ENCODE results near the gene KHNYN.
"Not testable (repeated sequence)": the region's sequence is repeated elsewhere in the genome, so short reads cannot be mapped to it uniquely, and the experiment has no call there.

KHNYN gene

DNA sequence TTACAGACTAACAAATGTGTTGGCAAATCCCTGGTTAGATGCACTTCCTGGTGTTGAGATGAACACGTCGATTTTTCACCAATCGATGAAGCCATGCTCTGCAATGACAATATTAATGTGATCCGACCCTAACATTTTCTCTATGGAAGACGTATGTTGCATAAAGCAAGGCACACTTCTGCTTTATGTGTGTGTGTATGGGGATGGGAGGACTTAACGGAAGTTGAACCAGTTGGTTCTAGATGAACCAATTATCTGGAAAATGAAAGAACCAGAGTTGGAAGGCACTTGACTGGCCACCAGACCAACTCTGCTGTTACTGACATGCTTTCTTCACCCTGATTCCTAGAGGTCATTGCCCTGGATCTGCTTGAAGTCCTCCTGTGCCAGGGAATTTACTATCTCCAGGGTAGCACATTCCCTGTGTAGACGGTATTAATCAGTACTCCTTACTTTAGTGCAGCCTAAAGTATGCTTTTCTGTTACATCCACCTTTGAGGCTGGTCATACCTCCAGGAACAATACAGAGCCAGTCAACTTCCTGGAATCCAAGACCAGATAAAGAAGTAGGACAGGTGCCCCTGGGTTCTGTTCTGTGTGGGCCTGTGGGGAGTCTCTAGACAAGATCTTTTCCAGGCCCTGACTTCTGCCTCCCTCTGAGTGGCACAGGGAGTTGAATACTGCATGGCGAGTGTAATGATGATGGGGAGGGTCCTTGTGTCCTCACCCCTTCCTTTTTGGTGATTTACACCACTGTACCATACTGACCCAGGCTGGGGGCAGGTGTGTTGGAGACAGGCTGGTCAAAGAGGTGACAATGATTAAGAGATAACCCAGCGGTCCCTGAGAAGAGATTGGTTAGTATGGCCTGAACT is 8.7 kb downstream of the KHNYN start:
- no peak for DNase-seq (ENCODE audit: low read depth)

GRCh38 chr14:24439257-24439656 is 9.5 kb downstream of the KHNYN start:
- DNase-seq (ENCODE audit: low read depth), result no peak

DNA sequence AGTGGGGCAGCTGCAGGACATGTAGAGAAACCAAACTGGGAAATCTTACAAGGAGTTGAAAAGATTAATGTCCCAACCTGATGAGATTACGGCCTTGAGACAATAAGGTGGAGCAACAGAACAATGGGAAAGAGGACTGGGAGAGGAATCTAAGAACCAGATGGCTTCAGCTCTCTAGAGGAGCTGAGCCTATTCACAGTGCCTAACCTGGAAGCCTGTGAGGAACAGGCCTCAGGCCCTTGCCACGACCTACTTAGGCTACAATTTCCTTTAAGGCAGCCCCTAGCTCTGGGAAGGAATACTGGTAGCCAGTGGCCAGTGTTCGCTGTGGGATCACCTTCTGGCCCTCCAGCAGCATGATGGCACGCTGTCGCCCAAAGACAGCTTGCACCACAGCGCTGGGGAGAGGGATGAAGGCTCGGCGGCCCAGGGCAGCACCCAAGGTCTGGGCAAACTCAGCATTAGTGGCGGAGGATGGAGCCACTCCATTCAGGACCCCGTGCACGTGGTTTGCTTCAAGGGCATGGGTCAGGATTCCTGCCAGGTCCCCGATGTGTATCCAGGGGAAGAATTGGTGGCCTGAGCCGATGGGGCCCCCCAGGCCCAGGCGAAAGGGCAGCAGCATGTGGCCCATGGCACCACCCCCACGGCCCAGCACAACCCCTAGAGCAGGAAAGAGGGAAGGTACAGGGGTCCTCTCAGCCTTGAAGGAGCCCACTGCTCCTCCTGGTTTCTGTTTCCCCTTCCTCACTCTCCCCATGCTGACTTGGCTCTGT is 10.3 kb downstream of the KHNYN start:
- no peak for DNase-seq (ENCODE audit: low read depth)

- DNase-seq (ENCODE audit: low read depth), result no peak
Measured at GRCh38 chr14:24440606-24441399, 11.0 kb downstream of the KHNYN start.

GRCh38 chr14:24441485-24441884 is 11.7 kb downstream of the KHNYN start:
- no peak for DNase-seq (ENCODE audit: low read depth)

- no peak for DNase-seq (ENCODE audit: low read depth)
Measured at GRCh38 chr14:24441904-24442239, 12.1 kb downstream of the KHNYN start.

- DNase-seq (ENCODE audit: low read depth), result peak; percentile 91
Measured at GRCh38 chr14:24442240-24443052, 12.7 kb downstream of the KHNYN start, which contains the start of gene SDR39U1. TSS of gene SDR39U1 (minus strand) at chr14:24442776. CDS start at chr14:24442769, 7 bp downstream.

DNA sequence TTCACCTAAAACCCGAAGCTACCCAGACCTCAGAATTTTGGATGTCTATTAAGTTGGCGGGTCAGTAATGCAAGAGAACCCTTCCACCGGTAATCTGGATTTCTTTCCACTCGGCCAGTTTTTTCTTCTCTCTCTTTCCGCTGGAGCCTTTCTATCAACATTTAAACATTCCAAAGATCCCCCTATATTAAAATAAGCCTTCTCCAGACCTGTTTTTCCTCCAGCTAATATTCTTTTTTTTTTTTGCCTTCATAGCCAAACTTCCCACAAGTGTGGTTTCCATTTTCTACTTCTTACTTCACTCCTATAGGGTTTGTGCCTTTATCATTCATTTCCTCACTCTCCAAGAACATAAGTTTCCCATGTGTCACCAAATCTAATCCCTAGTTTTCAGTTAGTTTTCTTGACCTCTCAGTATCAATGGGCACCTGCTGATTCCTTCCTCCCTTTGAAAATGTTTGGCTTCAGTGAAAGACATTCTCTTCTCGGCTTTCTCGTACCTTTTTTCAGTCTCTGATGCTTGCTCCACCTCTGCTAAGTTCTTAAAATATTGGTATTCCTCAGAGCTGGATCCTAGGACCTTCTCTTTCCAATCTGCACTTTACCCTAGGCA is 13.4 kb downstream of the KHNYN start:
- no peak for DNase-seq (ENCODE audit: low read depth)

GRCh38 chr14:24450828-24451227 is 21.1 kb downstream of the KHNYN start:
- DNase-seq (ENCODE audit: low read depth), result not testable (repeated sequence)

- no peak for DNase-seq (ENCODE audit: low read depth)
Measured at GRCh38 chr14:24456980-24457379, 27.2 kb downstream of the KHNYN start.

GRCh38 chr14:24458736-24459135 is 29.0 kb downstream of the KHNYN start:
- DNase-seq (ENCODE audit: low read depth), result no peak

DNA sequence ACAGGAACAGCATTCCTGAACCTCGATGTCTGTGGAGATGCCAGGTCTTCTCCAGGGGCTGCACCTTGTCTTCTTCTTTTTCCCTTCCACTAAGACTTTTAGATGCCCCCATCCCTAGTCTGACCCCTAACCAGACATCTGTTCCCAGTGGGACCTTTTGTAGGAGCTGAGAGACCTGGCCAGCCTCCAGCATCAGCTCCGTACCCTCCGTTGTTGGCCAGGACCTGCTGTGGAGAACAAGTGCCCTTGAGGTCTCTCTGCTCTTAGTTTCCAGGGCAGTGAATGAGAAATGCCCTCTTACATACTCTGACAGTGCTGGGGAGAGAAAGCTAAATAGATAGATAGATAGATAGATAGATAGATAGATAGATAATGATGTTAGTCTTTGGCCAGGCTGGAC is 29.6 kb downstream of the KHNYN start:
- no peak for DNase-seq (ENCODE audit: low read depth)

DNA sequence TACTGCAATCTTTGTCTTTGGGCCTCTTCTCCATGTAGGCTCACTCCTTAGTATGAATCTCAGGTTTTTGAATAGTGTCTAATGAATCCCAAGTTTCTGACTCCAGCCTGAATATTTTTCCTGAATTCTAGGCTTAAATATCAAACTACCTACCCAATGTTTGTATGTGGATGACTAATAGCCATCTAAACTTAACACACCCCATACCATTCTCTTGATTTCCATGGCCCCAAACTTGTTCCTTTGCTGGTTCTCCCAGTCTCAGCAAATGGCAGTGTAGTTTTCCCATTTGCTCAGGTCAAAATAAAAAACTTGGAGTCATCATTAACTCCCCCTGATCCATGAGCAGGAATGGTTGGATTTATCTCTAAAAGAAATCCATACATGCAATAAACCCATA is 31.6 kb downstream of the KHNYN start:
- DNase-seq (ENCODE audit: low read depth), result no peak

DNA sequence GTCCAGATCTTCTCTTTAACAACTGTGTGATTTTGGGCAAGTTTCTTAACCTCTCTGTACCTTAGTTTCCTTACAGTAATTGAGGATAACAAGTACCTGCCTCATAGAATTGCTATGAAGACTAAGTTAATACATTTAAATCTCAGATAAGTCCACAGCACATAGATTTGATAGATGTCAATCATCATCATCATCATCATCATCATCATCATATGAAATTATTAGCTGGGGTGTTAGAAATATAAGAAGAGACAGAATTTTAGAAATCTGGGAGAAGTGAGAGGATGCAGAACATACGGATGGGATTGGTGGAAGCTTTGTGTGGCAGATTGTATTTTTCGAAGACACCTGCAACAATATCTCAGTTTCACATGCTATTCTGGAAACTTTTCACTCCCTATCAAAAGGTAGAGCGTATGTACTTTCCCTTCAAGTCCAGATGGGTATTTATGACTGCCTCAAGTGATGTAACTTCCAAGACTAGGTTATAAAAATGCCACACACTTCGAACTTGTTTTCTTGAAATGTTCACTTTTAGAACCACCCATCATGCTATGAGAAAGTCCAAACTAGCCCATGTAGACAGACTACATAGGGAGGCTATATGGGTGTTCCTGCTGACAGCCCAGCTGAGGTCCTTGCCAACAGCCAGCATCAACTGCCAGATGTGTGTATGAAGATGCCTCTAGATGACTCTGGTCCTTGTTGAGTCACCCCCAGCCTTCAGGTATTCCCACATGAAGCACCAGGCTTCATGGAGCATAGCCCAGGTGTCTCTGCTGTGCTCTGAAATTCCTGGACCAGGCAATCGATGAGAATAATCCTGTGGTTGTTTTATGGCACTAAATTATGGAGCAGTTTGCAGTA is 33.5 kb downstream of the KHNYN start:
- DNase-seq (ENCODE audit: low read depth), result no peak

GRCh38 chr14:24463884-24464785 is 34.4 kb downstream of the KHNYN start:
- no peak for DNase-seq (ENCODE audit: low read depth)

DNA sequence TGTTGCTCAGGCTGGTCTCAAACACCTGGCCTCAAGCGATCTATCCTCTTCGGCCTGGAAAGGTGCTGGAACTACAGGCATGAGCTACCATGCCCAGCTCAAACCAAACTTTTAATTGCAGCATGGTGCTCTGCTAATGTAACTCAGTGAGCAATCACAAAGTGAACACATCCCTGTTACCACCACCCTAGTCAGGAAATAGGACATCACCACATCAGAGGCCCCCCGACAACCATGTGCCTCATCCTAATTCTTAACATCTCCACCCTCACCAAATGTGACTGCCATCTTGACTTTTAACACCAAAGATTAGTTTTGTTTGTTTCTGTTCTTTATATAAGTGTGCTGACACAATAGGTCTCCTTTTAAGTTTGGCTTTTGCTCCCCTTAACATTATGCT is 35.6 kb downstream of the KHNYN start:
- DNase-seq (ENCODE audit: low read depth), result no peak

GRCh38 chr14:24465805-24466204 is 36.1 kb downstream of the KHNYN start:
- DNase-seq (ENCODE audit: low read depth), result no peak

DNA sequence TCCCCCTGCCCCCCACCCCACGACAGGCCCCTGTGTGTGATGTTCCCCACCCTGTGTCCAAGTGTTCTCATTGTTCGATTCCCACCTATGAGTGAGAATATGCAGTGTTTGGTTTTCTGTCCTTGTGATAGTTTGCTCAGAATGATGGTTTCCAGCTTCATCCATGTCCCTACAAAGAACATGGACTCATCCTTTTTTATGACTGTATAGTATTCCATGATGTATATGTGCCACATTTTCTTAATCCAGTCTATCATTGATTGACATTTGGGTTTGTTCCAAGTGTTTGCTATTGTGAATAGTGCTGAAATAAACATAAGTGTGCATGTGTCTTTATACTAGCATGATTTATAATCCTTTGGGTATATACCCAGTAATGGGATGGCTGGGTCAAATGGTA is 40.7 kb downstream of the KHNYN start:
- DNase-seq (ENCODE audit: low read depth), result not testable (repeated sequence)

- DNase-seq (ENCODE audit: low read depth), result no peak
Measured at GRCh38 chr14:24473211-24473610, 43.5 kb downstream of the KHNYN start.
